SKM-1 (cell line): ENCODE results near the gene ZNF507.

Experiments used
- DNase-seq: peaks from one replicate; lab custom pipeline; 2025; ENCODE audit not compliant: unreplicated experiment; lab: John Stamatoyannopoulos, UW

Gene ZNF507

DNA sequence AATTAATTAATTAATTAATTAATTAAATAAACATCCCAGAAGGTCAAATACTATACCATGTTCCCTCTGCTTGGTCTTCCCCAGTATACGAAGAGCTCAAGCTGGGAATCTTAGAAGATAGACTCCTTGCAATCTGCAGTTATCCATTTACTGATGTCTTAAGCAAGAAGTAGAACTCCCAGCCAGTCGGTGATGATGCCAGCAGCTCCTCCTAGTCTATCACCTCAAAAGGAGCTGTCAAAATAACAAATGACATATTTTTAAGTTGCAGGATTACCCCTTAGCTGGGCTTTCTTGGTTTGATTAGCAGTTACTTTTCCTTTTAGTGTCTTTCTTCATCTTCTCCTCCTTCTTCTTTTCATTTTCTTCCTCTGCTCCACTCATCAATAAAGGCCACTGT, 6.0 kb upstream of the ZNF507 start:
- DNase-seq = no peak

DNA sequence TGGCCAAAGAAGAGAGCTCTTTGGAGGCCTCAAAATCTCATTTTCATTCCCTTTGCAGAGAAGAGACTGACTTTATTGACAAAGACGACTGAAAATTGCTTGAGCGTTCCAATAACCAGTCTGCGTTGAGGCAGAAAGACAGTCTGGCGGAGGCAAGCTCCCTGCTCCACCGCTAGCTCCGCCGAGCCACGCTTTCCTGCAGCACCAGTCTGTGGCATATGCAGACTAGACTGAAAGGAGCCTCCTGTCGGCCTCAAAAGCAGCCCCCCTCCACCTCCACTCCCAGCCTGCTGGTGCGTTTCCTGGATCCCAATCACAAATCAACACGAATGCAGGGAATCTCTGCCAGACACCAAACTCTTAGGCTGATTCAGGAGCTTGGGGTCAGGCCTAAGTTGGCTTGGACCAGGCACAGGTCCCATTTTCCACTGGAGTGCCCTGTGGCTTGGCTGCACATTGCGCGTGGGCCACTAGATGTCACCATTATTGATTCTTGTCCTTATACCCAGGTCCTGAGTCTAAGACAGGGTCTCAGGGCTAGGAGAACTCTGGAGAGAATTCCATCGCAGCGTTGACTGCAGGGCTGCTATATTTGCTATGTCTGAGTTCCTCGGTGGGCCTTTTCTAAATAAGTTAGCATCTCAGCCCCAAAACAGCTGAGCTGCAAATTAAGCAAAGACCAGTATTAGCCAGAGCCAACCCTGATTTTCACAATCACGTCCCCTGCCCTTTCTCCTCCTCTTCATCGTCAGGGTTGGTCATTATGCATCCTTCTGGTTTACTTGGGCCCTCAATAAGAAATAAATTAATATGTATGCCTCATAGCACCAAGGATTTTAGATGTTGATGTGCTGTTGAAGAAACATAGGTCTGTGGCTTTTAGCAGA, 5.2 kb upstream of the ZNF507 start:
- no peak for DNase-seq

GRCh38 chr19:32342695-32343094, 2.7 kb upstream of the ZNF507 start:
- no peak for DNase-seq

GRCh38 chr19:32343550-32344262, 1.7 kb upstream of the ZNF507 start:
- no peak for DNase-seq

DNA sequence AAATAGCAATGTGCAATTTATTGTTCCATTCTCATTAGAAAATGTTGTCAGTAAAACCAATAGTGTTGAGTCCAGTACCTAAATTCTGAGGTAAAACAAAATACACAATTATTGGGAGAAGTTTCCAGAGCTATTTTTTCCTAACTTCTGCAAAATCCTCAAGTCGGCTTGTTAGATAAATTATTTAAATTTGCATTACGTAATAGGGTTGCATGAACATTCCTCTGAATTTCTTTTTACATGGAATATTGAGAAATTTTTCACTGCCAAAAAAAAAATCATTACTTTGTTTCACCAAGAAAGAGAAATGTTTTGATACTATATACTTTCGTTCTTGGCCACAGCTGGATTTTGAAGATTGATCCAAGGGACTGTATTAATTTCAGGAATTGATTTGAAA, 1.5 kb downstream of the ZNF507 start:
- no peak for DNase-seq

DNA sequence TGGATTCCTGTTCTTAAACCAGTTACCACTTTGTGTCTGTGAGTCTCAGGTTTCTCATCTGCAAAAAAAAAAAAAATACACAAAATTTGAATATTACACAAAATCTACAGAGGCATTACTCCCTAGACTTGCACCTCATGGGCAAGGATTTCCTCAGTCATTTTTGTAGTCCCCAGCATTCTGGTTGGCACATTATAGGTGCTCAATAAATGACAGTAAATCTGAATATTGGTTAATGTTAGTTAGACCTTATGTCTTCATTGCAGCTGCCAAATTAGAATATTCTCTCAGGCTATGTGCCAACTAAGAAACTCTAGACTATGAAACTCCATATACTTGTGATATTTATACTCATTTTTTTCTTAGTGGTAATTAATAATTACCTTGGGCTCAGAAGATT, 2.2 kb downstream of the ZNF507 start:
- no peak for DNase-seq

GRCh38 chr19:32349051-32349450, 3.6 kb downstream of the ZNF507 start:
- DNase-seq = no peak

GRCh38 chr19:32349724-32350470, 4.5 kb downstream of the ZNF507 start:
- DNase-seq = no peak

GRCh38 chr19:32350471-32350865, 5.1 kb downstream of the ZNF507 start:
- no peak for DNase-seq

DNA sequence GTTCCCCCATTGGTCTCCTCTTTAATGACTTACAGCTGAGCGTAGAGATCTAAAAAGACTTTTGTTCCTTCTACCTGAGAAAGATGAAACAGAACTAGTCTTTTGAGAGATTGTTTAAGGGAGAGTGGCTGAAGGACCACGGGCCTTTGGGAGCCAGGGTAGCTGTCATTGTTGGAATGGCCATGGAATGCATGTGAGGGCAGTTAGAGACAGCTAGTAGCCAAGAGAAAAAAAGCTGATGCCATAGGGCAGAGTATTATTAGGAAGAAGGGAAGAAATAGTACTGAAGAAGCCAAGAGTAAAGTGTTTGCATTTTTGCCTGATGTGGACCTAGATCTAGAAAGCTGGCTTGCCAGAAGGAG, 5.6 kb downstream of the ZNF507 start:
- no peak for DNase-seq

DNA sequence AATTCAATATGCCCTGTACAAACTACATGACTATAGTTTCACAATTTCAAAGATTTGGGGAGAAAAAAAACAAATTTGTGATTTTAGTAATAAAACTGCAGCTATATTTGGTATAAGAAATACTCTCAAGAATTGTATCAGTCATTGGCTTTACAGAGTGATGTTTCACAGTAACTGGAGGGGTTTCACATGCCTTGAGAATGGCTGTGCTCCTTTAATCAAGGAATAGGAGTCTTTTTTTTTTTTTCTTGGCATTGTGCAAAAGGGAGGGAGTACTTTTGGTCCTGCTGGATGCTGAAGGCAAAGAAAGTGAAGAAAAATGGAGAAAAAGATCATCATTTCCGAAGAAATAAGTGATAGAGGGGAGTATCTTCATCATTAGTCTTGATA, 6.8 kb downstream of the ZNF507 start:
- DNase-seq = no peak

DNA sequence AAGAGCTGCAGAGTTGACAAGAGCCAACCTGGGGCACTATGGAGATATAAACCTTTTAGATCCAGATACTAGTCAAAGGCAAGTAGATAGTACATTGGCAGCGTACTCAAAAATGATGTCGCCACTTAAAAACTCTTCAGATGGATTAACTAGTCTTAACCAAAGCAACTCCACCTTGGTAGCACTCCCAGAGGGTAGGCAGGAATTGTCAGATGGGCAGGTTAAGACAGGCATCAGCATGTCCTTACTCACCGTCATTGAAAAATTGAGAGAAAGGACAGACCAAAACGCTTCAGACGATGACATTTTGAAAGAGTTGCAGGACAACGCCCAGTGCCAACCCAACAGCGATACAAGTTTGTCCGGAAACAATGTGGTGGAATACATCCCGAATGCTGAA, 8.9 kb downstream of the ZNF507 start:
- no peak for DNase-seq

- no peak for DNase-seq
Measured at GRCh38 chr19:32355309-32355708, 9.9 kb downstream of the ZNF507 start.

DNA sequence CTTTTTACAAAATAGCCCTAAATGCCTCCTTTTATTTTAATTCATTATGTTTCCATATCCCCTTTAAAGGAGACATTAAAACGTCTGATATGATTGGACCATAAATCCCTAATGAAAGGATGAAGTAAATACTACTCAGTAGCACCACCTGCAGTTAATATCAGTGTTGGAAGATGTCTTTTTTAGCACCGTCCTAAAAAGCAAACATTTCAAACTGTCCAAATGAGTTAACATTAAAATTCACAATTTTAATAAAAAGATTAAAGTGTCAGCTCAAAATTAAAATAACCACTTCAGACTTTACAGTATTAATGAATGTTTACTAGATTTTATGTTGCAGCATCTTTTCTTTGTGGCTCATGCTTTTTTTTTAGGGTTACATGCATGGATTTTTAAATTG, 12.3 kb downstream of the ZNF507 start:
- no peak for DNase-seq

- no peak for DNase-seq
Measured at GRCh38 chr19:32358321-32358720, 12.9 kb downstream of the ZNF507 start.

DNA sequence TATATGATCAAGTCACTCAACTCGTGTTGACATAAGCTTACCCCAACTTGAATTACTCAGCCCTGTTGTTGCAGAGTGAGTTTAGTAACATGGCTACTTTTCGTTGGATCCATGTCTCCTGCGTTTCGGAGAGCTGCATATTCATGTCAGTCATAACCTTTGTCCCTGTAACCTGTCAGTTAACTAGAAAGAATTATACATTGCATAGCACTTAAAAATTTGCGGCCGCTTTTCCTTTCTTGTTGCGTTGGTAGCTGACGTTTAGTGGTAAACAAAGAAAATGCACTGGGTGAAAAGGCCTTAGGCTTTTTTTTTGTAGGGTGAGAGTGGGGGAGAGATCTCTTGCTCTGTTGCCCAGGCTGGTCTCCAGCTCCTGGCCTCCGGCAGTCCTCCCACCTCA, 14.2 kb downstream of the ZNF507 start:
- no peak for DNase-seq

- no peak for DNase-seq
Measured at GRCh38 chr19:32361574-32362317, 16.3 kb downstream of the ZNF507 start.

GRCh38 chr19:32362318-32362691, 16.9 kb downstream of the ZNF507 start:
- no peak for DNase-seq

- no peak for DNase-seq
Measured at GRCh38 chr19:32363175-32363574, 17.8 kb downstream of the ZNF507 start.

DNA sequence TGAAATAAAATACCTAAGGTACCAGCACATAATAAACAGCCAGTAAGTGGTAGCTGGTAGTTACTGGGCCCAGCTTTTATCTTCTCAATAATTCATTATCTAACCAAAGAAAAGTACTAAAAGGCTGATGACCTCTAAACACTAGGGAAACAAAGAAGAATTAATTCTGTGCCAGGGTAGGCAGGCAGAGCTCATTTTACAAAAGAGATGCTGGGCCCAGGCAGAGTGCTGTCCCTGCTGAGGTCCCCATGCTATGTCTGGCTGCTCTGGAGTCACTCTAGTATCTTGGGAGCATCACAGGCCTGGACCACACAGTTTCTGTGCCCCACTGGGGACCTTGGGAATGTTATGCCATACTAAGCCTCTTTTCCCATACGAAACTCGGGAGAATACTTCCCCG, 18.2 kb downstream of the ZNF507 start:
- DNase-seq = no peak

DNA sequence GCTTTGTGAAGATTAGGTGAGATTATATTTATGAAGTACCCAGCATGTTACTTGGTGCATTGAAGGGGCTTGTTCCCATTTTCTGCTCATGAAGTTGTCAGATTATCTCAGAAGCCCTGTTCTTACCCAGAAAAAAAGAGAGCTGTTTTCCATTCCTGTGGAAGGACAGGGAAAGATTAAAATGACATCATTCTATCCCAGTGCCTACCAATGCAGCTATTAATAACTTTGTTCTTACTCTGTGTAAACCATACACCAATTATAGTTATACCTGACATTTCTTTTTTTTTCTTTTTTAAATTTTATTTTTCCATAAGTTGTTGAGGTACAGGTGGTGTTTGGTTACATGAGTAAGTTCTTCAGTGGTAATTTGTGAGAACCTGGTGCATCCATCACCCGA, 18.6 kb downstream of the ZNF507 start:
- no peak for DNase-seq
